ENCODE results near the gene EEF1A2. TPM values are rescaled to one million over a fixed set of nuclear protein-coding genes. Genes with fewer than 3 reads are reported as not detected.

The EEF1A2 gene
- total and polyA plus RNA-seq, 12 donors = 59.5 to 407 (median 139) TPM

- intact Hi-C loops (cut with DNase I) = loop anchor here in 1 of 2 donors (10.0 kb wide), 1 partner anchor 330 kb away; the partner anchor contains the start of genes ABHD16B and TPD52L2
- TF ChIP-seq POLR2A (IDR thresholded peaks at IDR 0.05) = no peak
- TF ChIP-seq CTCF (IDR thresholded peaks at IDR 0.05) = no peak
- H3K9me3 ChIP-seq (replicated peaks in 1 of 3) = no peaks in the 10 kb centered on the region
Measured at GRCh38 chr20:63534427-63534830, 35.5 kb upstream of the EEF1A2 start.

GRCh38 chr20:63533871-63534393 is 35.0 kb upstream of the EEF1A2 start:
- intact Hi-C loops (cut with DNase I) = loop anchor here in 1 of 2 donors (10.0 kb wide), 1 partner anchor 331 kb away; the partner anchor contains the start of genes ABHD16B and TPD52L2
- TF ChIP-seq CTCF (IDR thresholded peaks at IDR 0.05) (no peak), POLR2A (IDR thresholded peaks at IDR 0.05) (no peak)
- 60 to 83% (median 73%) methylated on average over 4 to 28 of the region's 28 CpGs for WGBS, 4 donors
- Histone ChIP-seq H3K9me3 (replicated peaks in 1 of 3) (no peaks in the 10 kb centered on the region), H3K4me3 (no peak overlapping the region), H3K36me3 (replicated peaks in 1 of 2) (no peaks in the 10 kb centered on the region), H3K4me1 (replicated peaks in 1 of 2) (peaks cover 0 to 7% of the 10 kb centered on the region in 2 donors), H3K27me3 (peaks cover 7% of the 10 kb centered on the region), H3K27ac (no peak overlapping the region)
- DNase-seq = no peak

More at GRCh38 chr20:63534427-63534830, 35.5 kb upstream of the EEF1A2 start:
- Histone ChIP-seq H3K36me3 (replicated peaks in 1 of 2) (no peaks in the 10 kb centered on the region), H3K4me3 (no peak overlapping the region), H3K4me1 (replicated peaks in 1 of 2) (peaks cover 0 to 7% of the 10 kb centered on the region in 2 donors), H3K27me3 (peaks cover 7% of the 10 kb centered on the region), H3K27ac (no peak overlapping the region)
- 50 to 77% (median 65%) methylated on average over 4 to 12 of the region's 12 CpGs for WGBS, 4 donors
- DNase-seq = no peak

- TF ChIP-seq POLR2A (IDR thresholded peaks at IDR 0.05) (no peak), CTCF (IDR thresholded peaks at IDR 0.05) (no peak)
- no peak overlapping the region for H3K27ac ChIP-seq
Measured at GRCh38 chr20:63533388-63533787, 34.5 kb upstream of the EEF1A2 start.

DNA sequence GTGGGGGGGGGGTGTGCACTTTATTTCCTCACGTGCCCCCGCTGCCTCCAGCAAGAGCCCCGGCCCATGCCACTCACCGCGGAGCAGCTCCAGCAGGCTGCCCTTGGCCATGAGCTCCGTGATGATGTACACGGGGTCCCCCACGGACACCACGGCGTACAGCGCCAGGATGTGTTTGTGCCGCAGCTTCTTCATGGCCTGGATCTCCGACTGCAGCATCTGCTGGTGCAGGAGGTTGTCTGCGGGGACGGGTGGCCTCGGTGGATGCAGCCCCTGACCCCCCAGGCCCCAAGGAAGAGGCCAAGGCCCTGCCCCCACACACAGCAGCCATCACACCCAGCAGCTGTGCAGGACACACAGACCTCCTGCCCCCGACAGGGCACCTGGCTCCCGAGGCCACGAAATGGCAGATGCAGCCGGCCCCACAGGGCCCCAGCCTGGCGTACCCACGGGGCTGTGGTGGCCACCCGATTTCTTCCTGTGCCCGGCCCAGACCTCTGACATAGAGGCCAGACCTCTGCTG is 33.6 kb upstream of the EEF1A2 start:
- H3K4me1 ChIP-seq (replicated peaks in 1 of 2) = peaks cover 0 to 4% of the 10 kb centered on the region in 2 donors
- no peak overlapping the region for H3K4me3 ChIP-seq
- DNase-seq = no peak
- 64 to 74% (median 72%) methylated on average over 11 to 24 of the region's 24 CpGs for WGBS, 4 donors
- no peak for TF ChIP-seq CTCF (IDR thresholded peaks at IDR 0.05)
- no peak for TF ChIP-seq POLR2A (IDR thresholded peaks at IDR 0.05)
- no peaks in the 10 kb centered on the region for H3K36me3 ChIP-seq (replicated peaks in 1 of 2)
- H3K9me3 ChIP-seq (replicated peaks in 1 of 3) = no peaks in the 10 kb centered on the region
- peaks cover 7% of the 10 kb centered on the region for H3K27me3 ChIP-seq
- intact Hi-C loops (cut with DNase I) = loop anchor here in 1 of 2 donors (10.0 kb wide), 1 partner anchor 332 kb away; the partner anchor contains the start of genes ABHD16B and TPD52L2
- H3K27ac ChIP-seq = no peak overlapping the region

More at GRCh38 chr20:63533388-63533787, 34.5 kb upstream of the EEF1A2 start:
- H3K36me3 ChIP-seq (replicated peaks in 1 of 2) = no peaks in the 10 kb centered on the region
- H3K4me3 ChIP-seq = no peak overlapping the region
- intact Hi-C loops (cut with DNase I) = loop anchor here in 1 of 2 donors (10.0 kb wide), 1 partner anchor 331 kb away; the partner anchor contains the start of genes ABHD16B and TPD52L2
- H3K9me3 ChIP-seq (replicated peaks in 1 of 3) = no peaks in the 10 kb centered on the region
- peaks cover 7% of the 10 kb centered on the region for H3K27me3 ChIP-seq
- peaks cover 0 to 7% of the 10 kb centered on the region in 2 donors for H3K4me1 ChIP-seq (replicated peaks in 1 of 2)
- DNase-seq = no peak
- 72 to 81% (median 78%) methylated on average over 4 to 14 of the region's 14 CpGs for WGBS, 4 donors
